ENCODE measurements around the gene ZNF688. TPM values are rescaled to one million over a fixed set of nuclear protein-coding genes. Genes with fewer than 3 reads are reported as not detected.

Gene ZNF688
- polyA plus RNA-seq, 2 donors: 8.4 to 16.3 TPM

DNA sequence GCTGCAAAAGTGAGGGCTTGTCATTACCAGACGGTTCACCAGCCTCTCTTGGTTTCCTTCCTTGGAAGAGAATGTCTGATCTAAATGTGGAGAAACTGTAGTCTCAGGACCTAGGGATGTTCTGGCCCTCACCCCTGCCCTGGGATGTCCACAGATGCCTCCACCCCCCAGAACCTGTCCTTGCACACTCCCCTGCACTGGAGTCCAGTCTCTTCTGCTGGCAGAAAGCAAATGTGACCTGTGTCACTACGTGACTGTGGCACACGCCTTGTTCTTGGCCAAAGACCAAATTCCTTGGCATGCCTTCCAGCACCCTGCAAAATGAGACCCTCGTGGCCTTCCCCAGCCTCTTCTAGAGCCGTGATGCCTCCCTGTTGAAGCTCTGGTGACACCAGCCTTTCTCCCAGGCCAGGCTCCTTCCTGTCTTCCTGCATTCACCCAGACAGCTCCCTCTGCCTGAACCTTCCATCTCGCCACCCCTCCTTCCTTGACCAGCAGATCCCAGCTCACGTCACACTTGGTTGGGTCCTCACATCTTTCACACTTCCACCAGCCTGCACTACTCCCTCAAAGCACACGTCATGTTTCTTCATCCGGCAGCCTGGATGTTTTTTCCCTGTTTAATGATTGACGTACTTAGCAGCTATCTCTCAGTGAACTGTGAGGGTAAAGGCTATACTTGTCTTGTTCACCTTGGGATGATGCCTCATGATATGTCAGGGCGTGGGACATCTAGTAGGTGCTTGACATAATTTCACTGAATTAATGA, 49.5 kb downstream of the ZNF688 start:
- Histone ChIP-seq H3K27ac (ENCODE audit: low read depth in 2 of 2, low read length in 1 of 2) (no peak overlapping the region), H3K4me1 (ENCODE audit: control insufficient read depth in 2 of 2, insufficient read depth in 2 of 2, low read length in 1 of 2) (peaks cover 0 to 7% of the 10 kb centered on the region in 2 donors), H3K4me3 (ENCODE audit: low read depth in 1 of 2, low read length in 2 of 2) (no peak overlapping the region), H3K27me3 (ENCODE audit: control insufficient read depth in 1 of 2, insufficient read depth in 2 of 2, low read length in 2 of 2) (no peaks in the 10 kb centered on the region), H3K36me3 (ENCODE audit: control insufficient read depth in 2 of 2, insufficient read depth in 2 of 2, low read length in 1 of 2) (peaks cover 0 to 6% of the 10 kb centered on the region in 2 donors), H3K9me3 (ENCODE audit: control insufficient read depth in 2 of 2, insufficient read depth in 1 of 2, low read depth in 1 of 2, low read length in 1 of 2) (no peaks in the 10 kb centered on the region)
- 47 to 51% methylated on average over 11 of the region's 11 CpGs for WGBS, 2 donors

DNA sequence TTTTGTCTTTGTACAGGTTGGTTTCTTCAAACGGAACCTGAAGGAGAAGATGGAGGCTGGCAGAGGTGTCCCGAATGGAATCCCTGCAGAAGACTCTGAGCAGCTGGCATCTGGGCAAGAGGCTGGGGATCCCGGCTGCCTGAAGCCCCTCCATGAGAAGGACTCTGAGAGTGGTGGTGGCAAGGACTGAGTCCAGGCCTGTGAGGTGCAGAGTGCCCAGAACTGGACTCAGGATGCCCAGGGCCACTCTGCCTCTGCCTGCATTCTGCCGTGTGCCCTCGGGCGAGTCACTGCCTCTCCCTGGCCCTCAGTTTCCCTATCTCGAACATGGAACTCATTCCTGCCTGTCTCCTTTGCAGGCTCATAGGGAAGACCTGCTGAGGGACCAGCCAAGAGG, 50.0 kb downstream of the ZNF688 start:
- peaks cover 0 to 7% of the 10 kb centered on the region in 2 donors for H3K4me1 ChIP-seq (ENCODE audit: control insufficient read depth in 2 of 2, insufficient read depth in 2 of 2, low read length in 1 of 2)
- H3K4me3 ChIP-seq (ENCODE audit: low read depth in 1 of 2, low read length in 2 of 2): no peak overlapping the region
- H3K27me3 ChIP-seq (ENCODE audit: control insufficient read depth in 1 of 2, insufficient read depth in 2 of 2, low read length in 2 of 2): no peaks in the 10 kb centered on the region
- no peaks in the 10 kb centered on the region for H3K9me3 ChIP-seq (ENCODE audit: control insufficient read depth in 2 of 2, insufficient read depth in 1 of 2, low read depth in 1 of 2, low read length in 1 of 2)
- no peak overlapping the region for H3K27ac ChIP-seq (ENCODE audit: low read depth in 2 of 2, low read length in 1 of 2)
- WGBS, 2 donors: 88 to 90% methylated on average over 7 of the region's 7 CpGs
- peaks cover 0 to 7% of the 10 kb centered on the region in 2 donors for H3K36me3 ChIP-seq (ENCODE audit: control insufficient read depth in 2 of 2, insufficient read depth in 2 of 2, low read length in 1 of 2)

Other genes with a start within 250 kb of the ZNF688 start
- 10 to 100 TPM; 25.2 to 34.3 TPM for gene CD2BP2, start 216.4 kb downstream of the ZNF688 start, polyA plus RNA-seq
- gene TBC1D10B, start 201.2 kb downstream of the ZNF688 start, polyA plus RNA-seq: 10 to 100 TPM; 19.8 to 27.5 TPM
- gene MYL11, start 196.9 kb downstream of the ZNF688 start, polyA plus RNA-seq: 1 to 10 TPM; 1.3 to 2.1 TPM
- 1 to 10 TPM; 3.5 to 6.8 TPM for gene SEPTIN1, start 189.2 kb downstream of the ZNF688 start, polyA plus RNA-seq
- 1 to 10 TPM; 1.4 to 2.6 TPM for gene ZNF48, start 176.3 kb downstream of the ZNF688 start, polyA plus RNA-seq
- gene ZNF771, start 164.1 kb downstream of the ZNF688 start, polyA plus RNA-seq: 1 to 10 TPM; 2.2 to 4.7 TPM
- gene DCTPP1, start 141.7 kb downstream of the ZNF688 start, polyA plus RNA-seq: 10 to 100 TPM in 1 of 2 donors, 1 to 10 TPM in 1; 9.5 to 32.6 TPM
- gene SEPHS2, start 125.8 kb downstream of the ZNF688 start, polyA plus RNA-seq: 10 to 100 TPM; 11.8 to 21.5 TPM
- gene ITGAL, start 99.0 kb downstream of the ZNF688 start, polyA plus RNA-seq: 1 to 10 TPM; 2.2 to 2.5 TPM
- 10 to 100 TPM; 15.2 to 29.4 TPM for gene ZNF768, start 45.1 kb downstream of the ZNF688 start, polyA plus RNA-seq
- gene ZNF747, start 36.9 kb downstream of the ZNF688 start, polyA plus RNA-seq: 1 to 10 TPM; 4.4 to 4.5 TPM
- 1 to 10 TPM; 2.7 to 3.1 TPM for gene ZNF764, start 13.3 kb downstream of the ZNF688 start, polyA plus RNA-seq
- gene ZNF785, start 14.0 kb upstream of the ZNF688 start, polyA plus RNA-seq: 1 to 10 TPM; 3.2 to 5.9 TPM
- gene ZNF689, start 38.7 kb upstream of the ZNF688 start, polyA plus RNA-seq: 1 to 10 TPM; 1.3 to 2.0 TPM
- 10 to 100 TPM; 26.8 to 51.8 TPM for gene PRR14, start 79.2 kb upstream of the ZNF688 start, polyA plus RNA-seq
- 10 to 100 TPM; 43.5 to 84.8 TPM for gene FBRS, start 86.7 kb upstream of the ZNF688 start, polyA plus RNA-seq
- 10 to 100 TPM in 1 of 2 donors, 1 to 10 TPM in 1; 4.9 to 20.9 TPM for gene SRCAP, start 127.5 kb upstream of the ZNF688 start, polyA plus RNA-seq
- 10 to 100 TPM; 23.2 to 34.8 TPM for gene PHKG2, start 176.7 kb upstream of the ZNF688 start, polyA plus RNA-seq
- 1 to 10 TPM; 3.5 to 6.2 TPM for gene CFAP119, start 190.3 kb upstream of the ZNF688 start, polyA plus RNA-seq
- 10 to 100 TPM; 39.9 to 64.1 TPM for gene RNF40, start 190.6 kb upstream of the ZNF688 start, polyA plus RNA-seq
- gene ZNF629, start 215.5 kb upstream of the ZNF688 start, polyA plus RNA-seq: 1 to 10 TPM; 3.4 to 4.9 TPM

All from esophagus (tissue), 2 donors.